HG03097 (cell line): ENCODE data around the gene COL6A2.
"Not testable (repeated sequence)": the region's sequence is repeated elsewhere in the genome, so short reads cannot be mapped to it uniquely, and the experiment has no call there.

Source experiments
- ATAC-seq: cut with Tn5 transposase; IDR thresholded peaks from one replicate; pipeline ENCODE4 v1.9.1; 2021; ENCODE audit not compliant: unreplicated experiment, low FRiP score

Gene COL6A2

GRCh38 chr21:46097336-46098293 is at the start of gene COL6A2:
TSS of gene COL6A2 (plus strand) at chr21:46098112.
- ATAC-seq, result no peak

GRCh38 chr21:46048926-46049889 is 48.7 kb upstream of the COL6A2 start:
- no peak for ATAC-seq

- ATAC-seq, result no peak
Measured at GRCh38 chr21:46049890-46050667, 47.8 kb upstream of the COL6A2 start.

- no peak for ATAC-seq
Measured at GRCh38 chr21:46050668-46051378, 47.1 kb upstream of the COL6A2 start.

GRCh38 chr21:46051379-46051770 is 46.5 kb upstream of the COL6A2 start:
- no peak for ATAC-seq

- no peak for ATAC-seq
Measured at GRCh38 chr21:46051821-46052675, 45.9 kb upstream of the COL6A2 start.

GRCh38 chr21:46052703-46053651 is 44.9 kb upstream of the COL6A2 start:
- no peak for ATAC-seq

GRCh38 chr21:46054031-46054430 is 43.9 kb upstream of the COL6A2 start:
- no peak for ATAC-seq

- no peak for ATAC-seq
Measured at GRCh38 chr21:46054451-46054881, 43.4 kb upstream of the COL6A2 start.

GRCh38 chr21:46055863-46056281 is 42.0 kb upstream of the COL6A2 start:
- ATAC-seq, result no peak

GRCh38 chr21:46056450-46056903 is 41.4 kb upstream of the COL6A2 start:
- no peak for ATAC-seq

GRCh38 chr21:46057111-46057709 is 40.7 kb upstream of the COL6A2 start:
- ATAC-seq, result no peak

GRCh38 chr21:46057710-46058241 is 40.1 kb upstream of the COL6A2 start:
- ATAC-seq, result no peak

GRCh38 chr21:46058431-46059145 is 39.3 kb upstream of the COL6A2 start:
- ATAC-seq, result no peak

GRCh38 chr21:46059195-46059594 is 38.7 kb upstream of the COL6A2 start:
- no peak for ATAC-seq

- ATAC-seq, result not testable (repeated sequence)
Measured at GRCh38 chr21:46059711-46060455, 38.0 kb upstream of the COL6A2 start.
